HepG2 (cell line): ENCODE measurements around the gene SEMA3B. TPM values are rescaled to one million over a fixed set of nuclear protein-coding genes. Genes with fewer than 3 reads are reported as not detected.

Experiments
- ATAC-seq: fragments of 200-7000 bp; cut with Tn5 transposase; 3 replicates; pipeline ENCODE4 v1.9.1; 2020; ENCODE audit warnings: mild to moderate bottlenecking, moderate library complexity
- BruUV-seq: library from RNA; stranded (reverse); fragments of 400-500 nt; replicated peaks from 2 replicates; lab custom pipeline; 2021; lab: Mats Ljungman, UMichigan
- CTCF ChIA-PET: fragments of 300-600 bp; formaldehyde crosslinking; extraction: SDS; loops from one replicate; lab custom pipeline; 2021; ENCODE audit warnings: low total read pairs, inconsistent platforms, low intra/inter-chr PET ratio; lab: Yijun Ruan, JAX
- POLR2A ChIA-PET: fragments of 350-600 bp; sonication (Branson Sonifier 250); formaldehyde crosslinking; loops from one replicate; lab custom pipeline; 2020; ENCODE audit warnings: antibody characterized with exemption, inconsistent platforms; lab: Yijun Ruan, JAX
- DNase-seq: peaks from one replicate; pipeline ENCODE4 v3.0.0-alpha.2; 2015; ENCODE audit warnings: low spot score
- FAIRE-seq: peaks from 3 replicates; lab custom pipeline; 2011; peaks lifted over from hg19 to GRCh38; lab: Jason Lieb, UNC
- H2AFZ ChIP-seq: one replicate; pipeline ENCODE4 v1.6.1; 2011; ENCODE audit warnings: low read length, inconsistent platforms
- H3K27ac ChIP-seq: fragments of 300-600 bp; 3 replicates; pipeline ENCODE4 v1.8.0; 2011; ENCODE audit warnings: mixed run types, mild to moderate bottlenecking, mixed read lengths, low read length, inconsistent platforms; ENCODE audit not compliant: insufficient read depth; ENCODE audit errors: extremely low read length
- H3K27me3 ChIP-seq, 2 experiments: fragments of 200-600 bp in 1 of 2; 2 replicates in 1 of 2; 3 replicates in 1 of 2; pipeline versions ENCODE4 v1.6.0 to v1.8.0; 2011; ENCODE audit warnings: low read length in 2 of 2, mild to moderate bottlenecking in 2 of 2, moderate library complexity in 2 of 2, inconsistent platforms in 1 of 2; ENCODE audit not compliant: insufficient read depth in 2 of 2, control insufficient read depth in 1 of 2
- H3K36me3 ChIP-seq, 2 experiments: fragments of 200-600 bp in 1 of 2; replicated peaks in 1 of 2; 2 replicates in 1 of 2; 3 replicates in 1 of 2; pipeline versions ENCODE4 v1.5.1 to v1.8.0; 2011; ENCODE audit warnings: low read length in 2 of 2, inconsistent platforms in 1 of 2; ENCODE audit not compliant: insufficient read depth in 2 of 2, control insufficient read depth in 1 of 2
- H3K4me1 ChIP-seq: 2 replicates; pipeline ENCODE4 v1.5.1; 2012; ENCODE audit warnings: low read length, inconsistent platforms; ENCODE audit not compliant: insufficient read depth
- H3K4me2 ChIP-seq: 2 replicates; pipeline ENCODE4 v1.6.0; 2011; ENCODE audit warnings: low read depth, low read length, inconsistent platforms
- H3K4me3 ChIP-seq, 3 experiments: fragments of 200-600 bp in 1 of 3; sonication (generic), shearing (Covaris generic) in 1 of 3; replicated peaks in 1 of 3; 2 replicates each; pipeline ENCODE4 v1.5.1; 2011 to 2016; ENCODE audit warnings: low read length in 3 of 3, inconsistent platforms in 2 of 3, low read depth in 2 of 3, mild to moderate bottlenecking in 2 of 3, control low read depth in 1 of 3, mixed read lengths in 1 of 3; ENCODE audit not compliant: insufficient read depth in 1 of 3
- H3K79me2 ChIP-seq: one replicate; pipeline ENCODE4 v1.6.1; 2011; ENCODE audit warnings: low read length, inconsistent platforms; ENCODE audit not compliant: insufficient read depth
- H3K9ac ChIP-seq: 2 replicates; pipeline ENCODE4 v1.6.0; 2011; ENCODE audit warnings: mild to moderate bottlenecking, low read depth, low read length, inconsistent platforms; ENCODE audit not compliant: insufficient read depth
- H3K9me3 ChIP-seq: 2 replicates; pipeline ENCODE4 v1.5.1; 2012; ENCODE audit warnings: mild to moderate bottlenecking, low read length
- H4K20me1 ChIP-seq: 2 replicates; pipeline ENCODE4 v1.6.0; 2011; ENCODE audit warnings: inconsistent platforms, mild to moderate bottlenecking, low read length, moderate library complexity; ENCODE audit not compliant: insufficient read depth
- EP300 ChIP-seq, 3 experiments: sonication (generic) in 1 of 3; formaldehyde crosslinking in 1 of 3; IDR thresholded peaks; 2 replicates each; pipeline versions ENCODE4 v1.5.1 to v1.6.1; 2011 to 2020; ENCODE audit warnings: low read depth in 2 of 3, low read length in 2 of 3, borderline replicate concordance in 1 of 3, improper control_type of control experiment in 1 of 3, mild to moderate bottlenecking in 1 of 3, missing genetic modification reagents in 1 of 3, moderate library complexity in 1 of 3
- JDP2 ChIP-seq: sonication (generic); formaldehyde crosslinking; IDR thresholded peaks from 2 replicates; pipeline ENCODE4 v1.8.1; 2022; ENCODE audit warnings: missing genetic modification reagents, borderline replicate concordance
- JUN ChIP-seq: sonication (generic); formaldehyde crosslinking; IDR thresholded peaks from 2 replicates; pipeline ENCODE4 v1.4.0; 2020; ENCODE audit warnings: mild to moderate bottlenecking, missing genetic modification reagents
- NFIB ChIP-seq: sonication (generic); formaldehyde crosslinking; IDR thresholded peaks from 2 replicates; pipeline ENCODE4 v1.9.0; 2021; ENCODE audit warnings: missing genetic modification reagents, mild to moderate bottlenecking, borderline replicate concordance
- PAX8 ChIP-seq: sonication (generic); formaldehyde crosslinking; IDR thresholded peaks from 2 replicates; pipeline ENCODE4 v1.8.0; 2022; ENCODE audit warnings: mild to moderate bottlenecking, missing genetic modification reagents, borderline replicate concordance
- REPIN1 ChIP-seq: sonication (generic); formaldehyde crosslinking; IDR thresholded peaks from 2 replicates; pipeline ENCODE4 v1.8.0; 2022; ENCODE audit warnings: missing genetic modification reagents, low read depth, mild to moderate bottlenecking, borderline replicate concordance
- WGBS: methylation state at CpG from one replicate; pipeline ENCODE4 v1.1.6; 2017; ENCODE audit warnings: low lambda C conversion rate; 5-methylcytosine and 5-hydroxymethylcytosine counted together
- in situ Hi-C: cut with HindIII; loops from 2 replicates; pipeline ENCODE4 v1.10.0; 2017; ENCODE audit warnings: low pct_unique_long_range_greater_than_20kb; ENCODE audit not compliant: extremely low pct_ligation_motif_present
- intact Hi-C: fragments of 100-400 bp; cut with micrococcal nuclease; formaldehyde crosslinking; loops from one replicate; pipeline ENCODE4 v1.10.0; 2022; ENCODE audit not compliant: unreplicated experiment
- polyA plus RNA-seq, 8 experiments: library from polyadenylated mRNA; depleted of rRNA in 3 of 8; stranded (reverse) in 7 of 8; unstranded in 1 of 8; fragments of >200 nt; fragmentation: Illumina TruSeq in 4 of 8; extraction: Trizol in 4 of 8; gene quantifications; 2 replicates each; pipeline versions ENCODE4 v1.2.1 to v1.2.3, GENCODE V29; 2011 to 2016; ENCODE audit warnings: low read depth in 4 of 8, missing spikeins in 1 of 8, mixed read lengths in 1 of 8; ENCODE audit not compliant: insufficient read depth in 1 of 8
- total RNA-seq, 5 experiments: library from RNA; depleted of rRNA; stranded (reverse); fragments of >200 nt; fragmentation: Illumina TruSeq; extraction: Trizol; gene quantifications; 2 replicates each; pipeline ENCODE4 v1.2.3, GENCODE V29; 2016; ENCODE audit warnings: low read depth in 1 of 5
- TF ChIP-seq, protein P1 (sequence below): sonication (generic); formaldehyde crosslinking; IDR thresholded peaks from 2 replicates; pipeline ENCODE4 v1.4.0; 2020; ENCODE audit warnings: missing genetic modification reagents
- TF ChIP-seq, protein P2 (sequence below): sonication (generic); formaldehyde crosslinking; IDR thresholded peaks from 2 replicates; pipeline ENCODE4 v1.4.0; 2020; ENCODE audit warnings: mild to moderate bottlenecking, missing genetic modification reagents
- TF ChIP-seq, protein P3 (sequence below): sonication (generic); formaldehyde crosslinking; IDR thresholded peaks from 2 replicates; pipeline ENCODE4 v1.4.0; 2020; ENCODE audit warnings: missing genetic modification reagents
- TF ChIP-seq, protein P4 (sequence below): sonication (generic); formaldehyde crosslinking; IDR thresholded peaks from 2 replicates; pipeline ENCODE4 v1.9.0; 2021; ENCODE audit warnings: missing genetic modification reagents, borderline replicate concordance

The SEMA3B gene
- total and polyA plus RNA-seq, 2 of the 13 experiments (the other 11 are each of a cell fraction or from before 2014, with no cell fraction given) = 93.2 to 158 TPM

DNA sequence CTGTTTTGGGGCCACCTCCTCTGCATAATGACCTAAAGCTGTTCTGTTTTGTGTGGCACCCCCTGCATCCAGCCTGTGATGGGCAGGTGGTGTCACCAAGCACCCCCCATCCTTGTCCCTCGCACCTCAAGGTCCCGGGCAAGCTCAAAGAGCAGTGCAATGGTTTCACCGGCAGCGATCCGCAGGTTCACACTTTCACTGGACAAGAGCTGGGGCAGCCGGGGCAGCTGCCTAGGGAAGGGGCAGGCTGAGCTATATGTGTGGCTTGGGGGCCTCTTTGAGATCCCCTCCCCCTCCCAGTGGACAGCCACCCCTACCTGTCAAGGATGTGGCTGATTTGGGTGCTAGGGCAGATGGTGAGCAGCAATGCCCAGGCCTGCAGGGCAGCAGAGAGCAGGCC, 20.2 kb downstream of the SEMA3B start:
- Histone ChIP-seq H3K9ac (no peak overlapping the region), H3K4me3 (no peak overlapping the region), H3K36me3 (peaks cover 22 to 40% of the 10 kb centered on the region in 2 experiments), H3K4me2 (no peak overlapping the region), H3K27me3 (no peaks in the 10 kb centered on the region), H3K79me2 (peaks cover 15% of the 10 kb centered on the region), H3K27ac (no peak overlapping the region), H3K4me1 (peaks cover 28% of the 10 kb centered on the region), H2AFZ (no peak overlapping the region), H3K9me3 (no peaks in the 10 kb centered on the region), H4K20me1 (no peaks in the 10 kb centered on the region)
- WGBS = 96% methylated on average over 6 of the region's 6 CpGs
- ATAC-seq (no peak), FAIRE-seq (no peak), DNase-seq (no peak)
- in situ Hi-C loops = no loop called here
- CTCF ChIA-PET = no interaction called here
- TF ChIP-seq, protein P1, sequence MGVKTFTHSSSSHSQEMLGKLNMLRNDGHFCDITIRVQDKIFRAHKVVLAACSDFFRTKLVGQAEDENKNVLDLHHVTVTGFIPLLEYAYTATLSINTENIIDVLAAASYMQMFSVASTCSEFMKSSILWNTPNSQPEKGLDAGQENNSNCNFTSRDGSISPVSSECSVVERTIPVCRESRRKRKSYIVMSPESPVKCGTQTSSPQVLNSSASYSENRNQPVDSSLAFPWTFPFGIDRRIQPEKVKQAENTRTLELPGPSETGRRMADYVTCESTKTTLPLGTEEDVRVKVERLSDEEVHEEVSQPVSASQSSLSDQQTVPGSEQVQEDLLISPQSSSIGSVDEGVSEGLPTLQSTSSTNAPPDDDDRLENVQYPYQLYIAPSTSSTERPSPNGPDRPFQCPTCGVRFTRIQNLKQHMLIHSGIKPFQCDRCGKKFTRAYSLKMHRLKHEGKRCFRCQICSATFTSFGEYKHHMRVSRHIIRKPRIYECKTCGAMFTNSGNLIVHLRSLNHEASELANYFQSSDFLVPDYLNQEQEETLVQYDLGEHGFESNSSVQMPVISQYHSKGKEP = no peak
- no peak for TF ChIP-seq JDP2 (CRISPR knock-in tag)
- TF ChIP-seq JUN = no peak
- TF ChIP-seq, protein P2, sequence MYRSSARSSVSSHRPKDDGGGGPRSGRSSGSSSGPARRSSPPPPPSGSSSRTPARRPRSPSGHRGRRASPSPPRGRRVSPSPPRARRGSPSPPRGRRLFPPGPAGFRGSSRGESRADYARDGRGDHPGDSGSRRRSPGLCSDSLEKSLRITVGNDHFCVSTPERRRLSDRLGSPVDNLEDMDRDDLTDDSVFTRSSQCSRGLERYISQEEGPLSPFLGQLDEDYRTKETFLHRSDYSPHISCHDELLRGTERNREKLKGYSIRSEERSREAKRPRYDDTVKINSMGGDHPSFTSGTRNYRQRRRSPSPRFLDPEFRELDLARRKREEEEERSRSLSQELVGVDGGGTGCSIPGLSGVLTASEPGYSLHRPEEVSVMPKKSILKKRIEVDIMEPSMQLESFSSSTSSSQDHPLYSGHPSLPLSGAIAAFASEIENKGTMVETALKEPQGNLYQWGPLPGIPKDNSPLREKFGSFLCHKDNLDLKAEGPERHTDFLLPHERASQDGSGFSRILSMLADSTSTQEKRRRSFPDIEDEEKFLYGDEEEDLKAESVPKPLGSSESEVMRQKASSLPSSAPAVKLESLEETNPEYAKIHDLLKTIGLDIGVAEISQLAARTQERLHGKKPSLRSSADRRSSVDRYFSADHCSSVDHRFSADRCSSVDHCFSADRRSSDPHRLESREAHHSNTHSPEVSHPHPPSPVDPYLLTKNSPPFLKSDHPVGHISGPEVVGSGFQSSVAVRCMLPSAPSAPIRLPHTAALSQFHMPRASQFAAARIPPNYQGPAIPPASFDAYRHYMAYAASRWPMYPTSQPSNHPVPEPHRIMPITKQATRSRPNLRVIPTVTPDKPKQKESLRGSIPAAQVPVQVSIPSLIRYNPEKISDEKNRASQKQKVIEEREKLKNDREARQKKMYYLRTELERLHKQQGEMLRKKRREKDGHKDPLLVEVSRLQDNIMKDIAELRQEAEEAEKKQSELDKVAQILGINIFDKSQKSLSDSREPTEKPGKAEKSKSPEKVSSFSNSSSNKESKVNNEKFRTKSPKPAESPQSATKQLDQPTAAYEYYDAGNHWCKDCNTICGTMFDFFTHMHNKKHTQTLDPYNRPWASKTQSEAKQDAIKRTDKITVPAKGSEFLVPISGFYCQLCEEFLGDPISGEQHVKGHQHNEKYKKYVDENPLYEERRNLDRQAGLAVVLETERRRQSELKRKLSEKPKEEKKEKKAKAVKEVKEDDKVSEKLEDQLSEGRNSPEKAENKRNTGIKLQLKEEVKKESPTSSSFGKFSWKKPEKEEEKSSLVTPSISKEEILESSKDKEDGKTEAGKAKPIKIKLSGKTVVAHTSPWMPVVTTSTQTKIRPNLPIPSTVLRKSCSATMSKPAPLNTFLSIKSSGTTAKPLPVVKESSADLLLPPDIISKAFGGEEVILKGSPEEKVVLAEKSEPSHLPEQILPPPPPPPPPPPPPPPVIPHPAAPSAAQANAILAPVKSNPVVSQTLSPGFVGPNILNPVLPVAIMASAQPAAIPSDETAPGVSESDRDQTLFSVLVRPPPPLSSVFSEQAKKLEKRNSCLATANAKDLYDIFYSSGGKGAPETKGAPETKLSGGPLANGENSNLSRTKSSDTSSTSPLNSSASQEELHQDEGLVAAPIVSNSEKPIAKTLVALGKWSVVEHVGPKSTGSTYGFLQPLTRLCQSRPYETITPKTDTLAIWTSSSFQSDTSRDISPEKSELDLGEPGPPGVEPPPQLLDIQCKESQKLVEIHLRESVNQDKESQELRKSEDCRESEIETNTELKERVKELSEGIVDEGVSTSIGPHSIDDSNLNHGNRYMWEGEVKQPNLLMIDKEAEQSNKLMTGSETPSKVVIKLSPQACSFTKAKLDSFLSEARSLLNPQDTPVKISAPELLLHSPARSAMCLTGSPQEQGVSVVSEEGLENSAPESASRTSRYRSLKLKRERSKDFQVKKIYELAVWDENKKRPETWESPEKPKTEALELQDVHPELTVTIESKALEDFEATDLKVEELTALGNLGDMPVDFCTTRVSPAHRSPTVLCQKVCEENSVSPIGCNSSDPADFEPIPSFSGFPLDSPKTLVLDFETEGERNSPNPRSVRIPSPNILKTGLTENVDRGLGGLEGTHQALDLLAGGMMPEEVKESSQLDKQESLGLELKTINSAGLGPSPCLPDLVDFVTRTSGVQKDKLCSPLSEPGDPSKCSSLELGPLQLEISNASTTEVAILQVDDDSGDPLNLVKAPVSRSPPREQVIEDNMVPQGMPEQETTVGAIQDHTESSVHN (CRISPR knock-in tag) = no peak
- no peak for TF ChIP-seq PAX8 (CRISPR knock-in tag)
- TF ChIP-seq, protein P3, sequence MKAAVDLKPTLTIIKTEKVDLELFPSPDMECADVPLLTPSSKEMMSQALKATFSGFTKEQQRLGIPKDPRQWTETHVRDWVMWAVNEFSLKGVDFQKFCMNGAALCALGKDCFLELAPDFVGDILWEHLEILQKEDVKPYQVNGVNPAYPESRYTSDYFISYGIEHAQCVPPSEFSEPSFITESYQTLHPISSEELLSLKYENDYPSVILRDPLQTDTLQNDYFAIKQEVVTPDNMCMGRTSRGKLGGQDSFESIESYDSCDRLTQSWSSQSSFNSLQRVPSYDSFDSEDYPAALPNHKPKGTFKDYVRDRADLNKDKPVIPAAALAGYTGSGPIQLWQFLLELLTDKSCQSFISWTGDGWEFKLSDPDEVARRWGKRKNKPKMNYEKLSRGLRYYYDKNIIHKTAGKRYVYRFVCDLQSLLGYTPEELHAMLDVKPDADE (CRISPR knock-in tag) = no peak
- TF ChIP-seq REPIN1 (CRISPR knock-in tag) = no peak
- no peak for TF ChIP-seq NFIB (CRISPR knock-in tag)
- TF ChIP-seq EP300 (IDR thresholded peaks at IDR 0.05; ENCODE audit: low read depth in 2 of 2, low read length in 2 of 2) = no peak
- no peak for TF ChIP-seq EP300 (CRISPR knock-in tag; IDR thresholded peaks at IDR 0.05; ENCODE audit: borderline replicate concordance)
- TF ChIP-seq, protein P4, sequence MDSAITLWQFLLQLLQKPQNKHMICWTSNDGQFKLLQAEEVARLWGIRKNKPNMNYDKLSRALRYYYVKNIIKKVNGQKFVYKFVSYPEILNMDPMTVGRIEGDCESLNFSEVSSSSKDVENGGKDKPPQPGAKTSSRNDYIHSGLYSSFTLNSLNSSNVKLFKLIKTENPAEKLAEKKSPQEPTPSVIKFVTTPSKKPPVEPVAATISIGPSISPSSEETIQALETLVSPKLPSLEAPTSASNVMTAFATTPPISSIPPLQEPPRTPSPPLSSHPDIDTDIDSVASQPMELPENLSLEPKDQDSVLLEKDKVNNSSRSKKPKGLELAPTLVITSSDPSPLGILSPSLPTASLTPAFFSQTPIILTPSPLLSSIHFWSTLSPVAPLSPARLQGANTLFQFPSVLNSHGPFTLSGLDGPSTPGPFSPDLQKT = no peak
- intact Hi-C loops = no loop called here
- POLR2A ChIA-PET = interaction anchor here (0.8 kb wide), 1 partner anchor 10 kb away, joined by 3 read pairs; the partner anchor contains the start of genes HYAL3 and NAA80
- no TSS peak for BruUV-seq
